Pancreas (tissue), 10 donors: Measurements from ENCODE around the gene SLC29A1. TPM values are rescaled to one million over a fixed set of nuclear protein-coding genes. Genes with fewer than 3 reads are reported as not detected.

ENCODE experiments used
- ATAC-seq, 4 donors: fragments of 200-7000 bp; cut with Tn5 transposase; one replicate each; pipeline versions ENCODE4 v1.8.0 to v1.9.1; 2020; ENCODE audit warnings: mild to moderate bottlenecking in 4 of 4, moderate library complexity in 4 of 4
- DNase-seq, 6 donors: peaks; one replicate each; pipeline ENCODE4 v3.0.0-alpha.2; 2020
- FAIRE-seq: peaks from 2 replicates; lab custom pipeline; 2012; peaks lifted over from hg19 to GRCh38; lab: Jason Lieb, UNC
- H3K27ac ChIP-seq, 4 donors: fragments of 200-600 bp; sonication (generic); 1 replicate in 3 of 4; 2 replicates in 1 of 4; pipeline versions ENCODE4 v1.5.0 to v1.8.0; 2020
- H3K27me3 ChIP-seq, 4 donors: fragments of 200-600 bp; one replicate each; pipeline ENCODE4 v1.8.0; 2021
- H3K36me3 ChIP-seq, 3 donors: fragments of 200-600 bp; sonication (generic) in 1 of 3; one replicate each; pipeline versions ENCODE4 v1.5.0 to v1.8.0; 2020 to 2021
- H3K4me1 ChIP-seq, 3 donors: fragments of 200-600 bp; one replicate each; pipeline ENCODE4 v1.8.0; 2021
- H3K4me3 ChIP-seq, 4 donors: fragments of 200-600 bp; sonication (generic) in 2 of 4; one replicate each; pipeline versions ENCODE4 v1.5.0 to v1.8.0; 2020 to 2021
- H3K9me3 ChIP-seq, 4 donors: fragments of 200-600 bp; one replicate each; pipeline ENCODE4 v1.8.0; 2021
- WGBS, 2 donors: extraction: QIAGEN DNeasy Blood & Tissue Kit; methylation state at CpG; one replicate each; pipeline ENCODE4 v1.1.7; 2013; 5-methylcytosine and 5-hydroxymethylcytosine counted together
- intact Hi-C, 3 donors: fragments of 100-400 bp; cut with DNase I; formaldehyde crosslinking; loops; one replicate each; pipeline versions ENCODE4 v1.11.1 to v1.14.2; 2022
- polyA plus RNA-seq, 2 donors: library from polyadenylated mRNA; stranded (reverse); fragments of 200-250 nt; gene quantifications; one replicate each; pipeline ENCODE4 v1.2.3, GENCODE V29; 2013
- total RNA-seq, 6 donors: library from RNA; stranded (reverse); fragmentation: NEBNext Ultra II Directional in 4 of 6; extraction: Animal tissue kit (Norgen Biotek cat#: 25700) in 4 of 6; gene quantifications; one replicate each; pipeline versions ENCODE4 v1.2.1 to v1.2.4, GENCODE V29; 2021 to 2023
- TF ChIP-seq, protein P1 (sequence below), 4 donors: fragments of 200-600 bp; sonication (generic) in 3 of 4; IDR thresholded peaks; one replicate each; pipeline versions ENCODE4 v1.5.0 to v1.8.0; 2021; ENCODE audit warnings: antibody characterized with exemption in 4 of 4
- donor health status: healthy with polysubstance abuse.
- donor health status: DM: no; HTN: no; CAD: no; lungs with moderate emphysema.
- donor health status: DM: no; HTN: no; CAD: no.
- donor health status: control.
- donor health status: control.
- donor health status: Bipolar disorder and iron deficiency.
- donor health status: DM: yes; HTN: yes; CAD: no.
- donor health status: DM: no; HTN: no; CAD: no.
- donor health status: DM: no; HTN: no; CAD: no.
- donor health status: DM: yes; HTN: yes; CAD: no.

The SLC29A1 gene
- total and polyA plus RNA-seq, 8 donors: 24.8 to 89.8 (median 44.4) TPM

DNA sequence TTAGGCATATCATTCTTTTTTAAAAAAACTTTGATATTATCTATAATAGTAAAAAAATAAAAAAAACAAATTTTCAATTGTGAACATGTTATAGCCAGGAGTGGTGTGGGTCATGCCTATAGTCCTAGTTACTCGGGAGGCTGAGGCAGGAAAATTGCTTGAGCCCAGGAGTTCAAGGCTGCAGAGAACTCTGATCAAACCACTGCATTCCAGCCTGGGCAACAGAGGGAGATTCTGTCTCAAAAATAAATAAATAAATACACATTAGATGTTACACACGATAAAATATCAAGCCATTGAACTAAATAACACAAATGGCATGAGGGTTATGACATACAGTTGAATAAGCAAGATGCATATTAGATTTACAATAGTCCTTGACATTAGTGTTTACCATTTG is 34.6 kb upstream of the SLC29A1 start:
- Histone ChIP-seq H3K27ac (no peak overlapping the region), H3K36me3 (no peaks in the 10 kb centered on the region), H3K9me3 (no peaks in the 10 kb centered on the region), H3K27me3 (no peaks in the 10 kb centered on the region), H3K4me1 (no peaks in the 10 kb centered on the region), H3K4me3 (no peak overlapping the region)
- DNase-seq (no peak), ATAC-seq (no peak), FAIRE-seq (no peak)
- intact Hi-C loops: no loop called here
- 43 to 58% methylated on average over 2 of the region's 2 CpGs for WGBS, 2 donors
- TF ChIP-seq, protein P1, sequence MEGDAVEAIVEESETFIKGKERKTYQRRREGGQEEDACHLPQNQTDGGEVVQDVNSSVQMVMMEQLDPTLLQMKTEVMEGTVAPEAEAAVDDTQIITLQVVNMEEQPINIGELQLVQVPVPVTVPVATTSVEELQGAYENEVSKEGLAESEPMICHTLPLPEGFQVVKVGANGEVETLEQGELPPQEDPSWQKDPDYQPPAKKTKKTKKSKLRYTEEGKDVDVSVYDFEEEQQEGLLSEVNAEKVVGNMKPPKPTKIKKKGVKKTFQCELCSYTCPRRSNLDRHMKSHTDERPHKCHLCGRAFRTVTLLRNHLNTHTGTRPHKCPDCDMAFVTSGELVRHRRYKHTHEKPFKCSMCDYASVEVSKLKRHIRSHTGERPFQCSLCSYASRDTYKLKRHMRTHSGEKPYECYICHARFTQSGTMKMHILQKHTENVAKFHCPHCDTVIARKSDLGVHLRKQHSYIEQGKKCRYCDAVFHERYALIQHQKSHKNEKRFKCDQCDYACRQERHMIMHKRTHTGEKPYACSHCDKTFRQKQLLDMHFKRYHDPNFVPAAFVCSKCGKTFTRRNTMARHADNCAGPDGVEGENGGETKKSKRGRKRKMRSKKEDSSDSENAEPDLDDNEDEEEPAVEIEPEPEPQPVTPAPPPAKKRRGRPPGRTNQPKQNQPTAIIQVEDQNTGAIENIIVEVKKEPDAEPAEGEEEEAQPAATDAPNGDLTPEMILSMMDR (IDR thresholded peaks at IDR 0.05): no peak

DNA sequence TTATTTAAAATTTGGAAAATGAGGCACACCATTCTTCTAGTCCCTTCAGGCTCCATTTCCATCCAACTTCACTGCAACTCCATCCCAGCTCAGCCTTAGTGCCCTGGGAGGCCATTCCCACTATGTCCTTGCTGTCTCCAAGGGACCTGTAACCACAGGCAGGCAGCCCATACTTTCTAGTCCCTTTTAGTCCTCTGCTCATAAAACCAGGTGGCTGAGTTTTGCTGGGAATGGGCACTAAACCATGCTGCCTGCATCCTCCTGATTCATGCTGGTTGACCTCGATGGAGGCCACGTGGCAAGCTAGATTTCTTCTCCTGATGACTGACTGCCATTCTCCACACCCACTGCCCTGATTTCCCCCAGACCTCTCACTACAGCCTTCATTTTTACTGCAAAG is 34.1 kb upstream of the SLC29A1 start:
- Histone ChIP-seq H3K9me3 (no peaks in the 10 kb centered on the region), H3K4me3 (no peak overlapping the region), H3K36me3 (no peaks in the 10 kb centered on the region), H3K27me3 (no peaks in the 10 kb centered on the region), H3K27ac (no peak overlapping the region), H3K4me1 (no peaks in the 10 kb centered on the region)
- TF ChIP-seq, protein P1 (IDR thresholded peaks at IDR 0.05): no peak
- DNase-seq (no peak), FAIRE-seq (no peak), ATAC-seq (no peak)
- WGBS, 2 donors: 61 to 62% methylated on average over 2 of the region's 2 CpGs
- intact Hi-C loops: no loop called here

DNA sequence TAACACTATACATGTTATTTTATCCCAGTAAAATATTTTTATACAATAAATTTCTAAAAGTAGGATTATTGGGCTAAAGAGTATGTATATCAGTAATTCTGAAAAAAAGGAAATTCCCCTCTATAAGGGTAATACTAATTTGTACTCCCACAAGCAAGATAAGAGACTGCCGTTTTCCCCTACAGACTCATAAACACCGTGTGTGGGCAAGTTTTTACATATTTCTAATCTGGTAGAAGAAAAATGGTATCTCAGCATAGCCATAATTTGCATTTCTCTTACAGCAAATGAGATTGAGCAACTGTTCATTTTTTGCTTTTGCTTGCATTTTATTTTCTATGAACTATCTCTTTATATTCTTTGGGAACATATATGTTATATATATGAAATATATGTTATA is 32.7 kb upstream of the SLC29A1 start:
- no peaks in the 10 kb centered on the region for H3K9me3 ChIP-seq
- ATAC-seq: no peak
- no peak overlapping the region for H3K27ac ChIP-seq
- FAIRE-seq: peak; percentile 43
- TF ChIP-seq, protein P1 (IDR thresholded peaks at IDR 0.05): no peak
- intact Hi-C loops: no loop called here
- no peaks in the 10 kb centered on the region for H3K36me3 ChIP-seq
- 28% methylated on average over 2 of the region's 2 CpGs for WGBS, 2 donors
- no peak overlapping the region for H3K4me3 ChIP-seq
- DNase-seq: no peak
- H3K27me3 ChIP-seq: no peaks in the 10 kb centered on the region
- no peaks in the 10 kb centered on the region for H3K4me1 ChIP-seq

DNA sequence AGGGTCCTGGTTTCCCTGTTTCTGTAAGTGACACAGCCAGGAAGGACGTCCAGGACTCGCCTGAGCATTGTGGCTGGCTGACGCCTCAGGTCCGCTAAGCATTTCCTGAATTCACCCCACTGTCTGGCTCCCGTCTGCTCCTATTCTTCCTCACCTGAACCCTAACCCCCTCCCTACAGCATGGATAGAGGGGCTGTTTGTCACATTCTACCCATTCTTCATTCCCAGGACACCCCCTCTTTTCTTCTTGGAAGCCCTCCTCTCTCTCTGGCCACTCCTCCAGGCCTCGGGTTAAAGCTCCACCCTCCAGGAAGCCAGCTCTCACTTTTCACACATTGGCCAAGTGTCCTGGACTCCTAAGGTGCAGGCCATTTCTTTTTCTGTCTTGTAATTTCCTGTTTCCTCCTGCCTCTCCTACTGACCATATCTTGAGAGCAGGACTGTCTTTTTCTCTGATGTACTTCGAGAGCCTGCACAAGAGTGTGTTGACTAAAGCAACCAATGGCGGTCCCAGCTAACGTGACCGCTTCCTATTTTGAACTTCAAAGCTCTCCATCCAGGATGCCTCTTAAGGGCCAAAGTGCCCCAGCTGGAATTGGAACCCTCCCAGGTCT is 30.9 kb upstream of the SLC29A1 start:
- Histone ChIP-seq H3K27me3 (no peaks in the 10 kb centered on the region), H3K36me3 (no peaks in the 10 kb centered on the region), H3K27ac (no peak overlapping the region), H3K4me3 (no peak overlapping the region), H3K9me3 (no peaks in the 10 kb centered on the region), H3K4me1 (no peaks in the 10 kb centered on the region)
- FAIRE-seq: no peak
- intact Hi-C loops: no loop called here
- ATAC-seq: peak in 3 of 4 donors; percentile 55 to 82 (median 55)
- WGBS, 2 donors: 62% methylated on average over 10 of the region's 10 CpGs
- TF ChIP-seq, protein P1 (IDR thresholded peaks at IDR 0.05): no peak
- DNase-seq: no peak

DNA sequence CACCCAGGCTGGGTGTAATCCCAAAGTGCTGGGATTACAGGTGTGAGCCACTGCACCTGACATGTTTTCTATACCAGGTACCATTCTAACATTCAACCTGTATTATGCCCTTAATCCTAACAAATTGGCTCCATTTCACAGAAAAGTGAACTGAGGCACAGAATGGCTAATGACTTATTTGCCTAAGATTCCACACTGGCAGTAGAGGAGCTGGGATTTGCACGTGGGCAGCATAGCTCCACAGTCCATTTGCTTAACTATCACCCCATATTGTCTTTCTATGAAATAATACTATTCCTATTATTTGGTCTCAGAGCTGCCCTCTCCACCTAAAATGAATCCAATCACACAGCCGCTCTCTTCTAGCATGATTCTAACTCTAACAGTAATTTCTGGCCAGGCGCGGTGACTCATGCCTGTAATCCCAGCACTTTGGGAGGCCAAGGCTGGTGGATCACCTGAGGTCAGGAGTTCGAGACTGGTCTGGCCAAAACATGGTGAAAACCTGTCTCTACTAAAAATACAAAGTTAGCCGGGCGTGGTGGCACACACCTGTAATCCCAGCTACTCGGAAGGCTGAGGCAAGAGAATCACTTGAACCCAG is 30.0 kb upstream of the SLC29A1 start:
- 91% methylated on average over 8 of the region's 8 CpGs for WGBS, 2 donors
- no peak for FAIRE-seq
- intact Hi-C loops: no loop called here

More for the DNA sequence above, 30.0 kb upstream of the SLC29A1 start:
- no peak overlapping the region for H3K27ac ChIP-seq
- no peaks in the 10 kb centered on the region for H3K4me1 ChIP-seq
- DNase-seq: no peak
- TF ChIP-seq, protein P1 (IDR thresholded peaks at IDR 0.05): no peak
- H3K9me3 ChIP-seq: no peaks in the 10 kb centered on the region
- ATAC-seq: no peak
- no peaks in the 10 kb centered on the region for H3K27me3 ChIP-seq
- no peaks in the 10 kb centered on the region for H3K36me3 ChIP-seq
- H3K4me3 ChIP-seq: no peak overlapping the region
